ENCODE results near the gene TTLL9.

DNA sequence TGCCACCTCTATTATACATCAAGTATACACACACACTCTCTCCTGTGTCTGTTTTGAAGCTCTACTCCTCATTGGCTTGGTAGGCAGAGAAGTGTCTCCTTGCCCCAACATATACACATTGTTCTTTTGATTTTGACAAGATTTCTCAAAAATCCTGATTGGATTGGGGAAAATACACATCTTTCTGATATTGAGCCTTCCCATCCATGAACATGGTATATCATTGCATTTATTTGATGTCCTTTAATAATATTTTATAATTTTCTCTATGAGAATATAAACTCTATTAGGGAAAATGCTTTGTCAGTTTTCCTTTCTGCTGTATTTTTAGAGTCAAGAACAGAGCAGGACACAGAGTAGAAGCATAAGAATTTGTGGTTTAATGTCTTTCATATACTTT lies 7.2 kb downstream of the TTLL9 start:
- TF ChIP-seq EZH2 (IDR thresholded peaks at IDR 0.05) (no peak), POLR2AphosphoS5 (IDR thresholded peaks at IDR 0.05; ENCODE audit: borderline replicate concordance, low read depth, low read length) (no peak)

Measured in SK-N-MC (cell line).